ENCODE measurements around the gene DNPEP. TPM values are rescaled to one million over a fixed set of nuclear protein-coding genes. Genes with fewer than 3 reads are reported as not detected.

DNPEP gene
- total RNA-seq, 1 donor from 2014 or later, result 93.4 TPM

DNA sequence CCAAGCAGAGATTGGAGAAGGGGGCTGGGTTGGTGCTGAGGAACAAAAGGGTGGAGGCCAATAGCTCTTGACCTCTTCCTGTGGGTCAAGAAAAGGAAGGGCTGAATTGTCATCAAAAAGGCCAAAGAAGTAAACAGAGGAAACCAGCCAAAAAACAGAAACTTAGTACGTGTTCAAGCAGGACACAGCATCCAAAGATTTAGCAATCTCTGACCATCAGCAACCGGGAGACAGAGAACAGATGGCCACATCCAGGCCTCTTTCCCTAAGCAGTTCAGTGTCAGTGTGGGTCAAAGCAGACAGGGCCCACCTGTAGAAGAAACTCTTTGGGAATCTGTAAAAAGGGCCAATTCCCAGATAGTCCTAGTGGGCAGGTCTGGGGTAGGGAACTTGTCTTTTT is 2.9 kb downstream of the DNPEP start:
- DNase-seq (no peak), ATAC-seq (ENCODE audit: low read depth) (no peak)
- TF ChIP-seq, protein P1, sequence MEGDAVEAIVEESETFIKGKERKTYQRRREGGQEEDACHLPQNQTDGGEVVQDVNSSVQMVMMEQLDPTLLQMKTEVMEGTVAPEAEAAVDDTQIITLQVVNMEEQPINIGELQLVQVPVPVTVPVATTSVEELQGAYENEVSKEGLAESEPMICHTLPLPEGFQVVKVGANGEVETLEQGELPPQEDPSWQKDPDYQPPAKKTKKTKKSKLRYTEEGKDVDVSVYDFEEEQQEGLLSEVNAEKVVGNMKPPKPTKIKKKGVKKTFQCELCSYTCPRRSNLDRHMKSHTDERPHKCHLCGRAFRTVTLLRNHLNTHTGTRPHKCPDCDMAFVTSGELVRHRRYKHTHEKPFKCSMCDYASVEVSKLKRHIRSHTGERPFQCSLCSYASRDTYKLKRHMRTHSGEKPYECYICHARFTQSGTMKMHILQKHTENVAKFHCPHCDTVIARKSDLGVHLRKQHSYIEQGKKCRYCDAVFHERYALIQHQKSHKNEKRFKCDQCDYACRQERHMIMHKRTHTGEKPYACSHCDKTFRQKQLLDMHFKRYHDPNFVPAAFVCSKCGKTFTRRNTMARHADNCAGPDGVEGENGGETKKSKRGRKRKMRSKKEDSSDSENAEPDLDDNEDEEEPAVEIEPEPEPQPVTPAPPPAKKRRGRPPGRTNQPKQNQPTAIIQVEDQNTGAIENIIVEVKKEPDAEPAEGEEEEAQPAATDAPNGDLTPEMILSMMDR (IDR thresholded peaks at IDR 0.05), result no peak
- Mint-ChIP-seq H3K36me3 (ENCODE audit: low read depth) (peaks cover 68% of the 10 kb centered on the region), H3K4me1 (peaks cover 16% of the 10 kb centered on the region), H3K27me3 (no peaks in the 10 kb centered on the region), H3K27ac (peak overlapping the region; percentile 22), H3K9me3 (no peaks in the 10 kb centered on the region), H3K4me3 (peak overlapping the region; percentile 19)
- CTCF ChIA-PET, result no interaction called here
- POLR2A ChIA-PET, result interaction anchor here (0.6 kb wide), 1 partner anchor 69 kb away, joined by 3 read pairs; no protein-coding TSS in a partner anchor
- intact Hi-C loops (cut with micrococcal nuclease), result loop anchor here (5.0 to 10.0 kb wide), 5 partner anchors 257 to 980 kb away; partner anchors contain the start of genes CNOT9, RNF25, STK36 and USP37

DNA sequence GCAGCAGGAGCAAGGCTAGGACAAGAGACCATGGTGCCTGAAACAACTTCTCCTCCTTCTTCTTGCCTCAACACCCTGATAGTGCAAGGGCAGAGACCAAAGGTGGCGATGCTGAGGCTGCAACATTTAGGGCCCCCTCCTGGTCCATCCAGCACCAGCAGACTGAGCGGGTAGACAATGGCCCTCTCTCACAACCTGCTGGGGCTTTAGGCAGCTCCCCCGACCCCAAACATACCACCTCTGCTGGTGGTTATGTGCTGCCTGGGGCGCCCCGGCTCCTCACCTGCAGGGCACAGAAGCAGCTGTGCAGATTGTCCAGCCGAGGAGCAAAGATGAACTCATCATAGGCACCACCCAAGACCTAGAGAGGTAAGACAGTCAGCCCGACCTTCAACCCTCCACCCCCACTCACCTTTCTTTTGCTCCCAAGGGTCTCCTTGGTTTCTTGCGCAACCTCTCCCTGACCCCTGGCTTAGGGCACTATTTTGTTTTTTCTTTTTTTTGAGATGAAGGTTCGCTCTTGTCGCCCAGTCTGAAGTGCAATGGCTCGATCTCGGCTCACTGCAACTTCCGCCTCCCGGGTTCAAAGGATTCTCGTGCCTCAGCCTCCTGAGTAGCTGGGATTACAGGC is 3.5 kb downstream of the DNPEP start:
- intact Hi-C loops (cut with micrococcal nuclease), result loop anchor here (10.0 kb wide), 1 partner anchor 979 kb away; no protein-coding TSS in a partner anchor
- DNase-seq (no peak), ATAC-seq (ENCODE audit: low read depth) (no peak)
- ChIA-PET CTCF (no interaction called here), POLR2A (no interaction called here)
- Mint-ChIP-seq H3K27me3 (no peaks in the 10 kb centered on the region), H3K36me3 (ENCODE audit: low read depth) (peaks cover 68% of the 10 kb centered on the region), H3K4me1 (peaks cover 16% of the 10 kb centered on the region), H3K9me3 (no peaks in the 10 kb centered on the region), H3K27ac (no peak overlapping the region), H3K4me3 (no peak overlapping the region)
- TF ChIP-seq, protein P1 (IDR thresholded peaks at IDR 0.05), result no peak

DNA sequence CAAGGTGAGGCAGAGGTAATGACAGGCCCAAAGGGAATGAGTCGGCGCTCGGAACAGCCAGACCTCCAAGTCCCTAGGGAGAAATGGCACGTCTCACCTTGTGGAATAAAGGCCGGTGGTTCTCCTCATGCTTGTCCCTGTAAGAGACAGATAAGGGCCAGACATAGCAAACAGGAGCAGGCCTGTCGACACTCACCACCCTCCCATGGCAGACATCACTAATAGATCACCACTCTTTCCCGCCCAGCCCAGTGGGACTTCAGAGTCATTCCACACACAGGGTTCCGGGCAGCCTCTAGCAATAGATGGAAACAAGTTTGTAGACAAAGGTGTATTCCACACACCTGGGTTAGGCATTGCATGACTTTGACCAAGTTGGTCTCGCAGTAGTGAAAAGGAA is 6.3 kb downstream of the DNPEP start:
- ChIA-PET CTCF (no interaction called here), POLR2A (no interaction called here)
- no peak overlapping the region for H3K27ac Mint-ChIP-seq
- no peak for ATAC-seq (ENCODE audit: low read depth)
- intact Hi-C loops (cut with micrococcal nuclease), result loop anchor here (10.0 kb wide), 1 partner anchor 977 kb away; no protein-coding TSS in a partner anchor
- H3K36me3 Mint-ChIP-seq (ENCODE audit: low read depth), result peaks cover 76% of the 10 kb centered on the region
- no peak overlapping the region for H3K4me3 Mint-ChIP-seq
- H3K4me1 Mint-ChIP-seq, result peaks cover under 1% of the 10 kb centered on the region
- DNase-seq, result no peak
- TF ChIP-seq, protein P1 (IDR thresholded peaks at IDR 0.05), result no peak
- H3K27me3 Mint-ChIP-seq, result no peaks in the 10 kb centered on the region
- H3K9me3 Mint-ChIP-seq, result no peaks in the 10 kb centered on the region

DNA sequence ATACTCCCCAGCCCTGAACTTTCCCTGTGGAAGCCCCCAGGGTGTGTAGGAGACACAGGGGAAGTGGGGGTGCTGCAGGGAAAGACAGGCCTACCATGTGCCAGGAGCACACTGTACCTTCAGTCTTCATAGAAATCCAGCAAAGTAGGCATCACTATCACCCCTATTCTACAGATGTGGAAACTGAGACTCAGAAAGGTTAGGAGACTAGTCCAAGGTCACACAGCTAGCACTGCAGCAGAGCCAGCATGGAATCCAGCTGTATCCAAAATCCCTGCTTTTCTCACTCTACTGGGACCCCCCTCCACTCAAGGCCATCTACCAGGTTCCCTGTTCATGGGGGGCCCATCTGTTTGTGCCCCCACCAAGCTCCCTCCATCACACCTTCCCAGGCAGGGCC is 6.8 kb downstream of the DNPEP start:
- CTCF ChIA-PET, result no interaction called here
- no peak for ATAC-seq (ENCODE audit: low read depth)

DNA sequence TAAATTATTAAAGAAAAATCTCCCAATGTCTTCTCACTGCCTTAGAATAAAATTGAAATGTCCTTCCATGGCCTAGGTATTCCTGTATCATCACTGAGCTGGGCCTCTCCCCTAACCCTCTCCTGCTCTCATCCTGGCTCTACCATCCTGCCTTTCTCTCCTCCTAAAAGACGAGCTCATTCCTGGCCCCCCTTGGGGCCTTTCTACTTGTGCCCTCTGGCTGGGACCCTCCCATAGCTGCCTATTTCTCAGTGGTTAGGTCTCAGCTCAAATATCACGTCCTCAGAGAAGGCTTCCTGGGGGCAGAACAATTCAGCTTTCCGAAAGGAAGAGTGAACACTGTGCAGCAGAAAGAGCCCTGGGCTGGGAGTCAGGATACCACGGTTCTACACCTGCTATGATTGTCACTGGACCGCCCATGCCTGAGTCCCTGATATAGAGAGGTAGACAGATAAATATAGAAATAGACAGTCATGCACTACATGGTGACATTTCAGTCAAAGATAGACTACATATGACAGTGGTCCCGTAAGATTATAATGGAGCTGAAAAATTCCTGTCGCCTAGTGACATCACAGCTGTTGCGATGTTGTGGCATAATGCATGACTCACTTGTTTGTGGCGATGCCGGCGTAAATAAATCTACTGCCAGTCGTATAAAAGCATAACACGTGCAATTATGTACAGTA is 9.4 kb downstream of the DNPEP start:
- CTCF ChIA-PET, result no interaction called here
- TF ChIP-seq, protein P1 (IDR thresholded peaks at IDR 0.05), result no peak
- H3K36me3 Mint-ChIP-seq (ENCODE audit: low read depth), result peaks cover 66% of the 10 kb centered on the region

More for the DNA sequence above, 6.8 kb downstream of the DNPEP start:
- DNase-seq, result no peak
- no peak overlapping the region for H3K27ac Mint-ChIP-seq
- H3K4me3 Mint-ChIP-seq, result no peak overlapping the region
- intact Hi-C loops (cut with micrococcal nuclease), result loop anchor here (10.0 kb wide), 1 partner anchor 976 kb away; no protein-coding TSS in a partner anchor
- no peaks in the 10 kb centered on the region for H3K27me3 Mint-ChIP-seq
- POLR2A ChIA-PET, result no interaction called here
- TF ChIP-seq, protein P1 (IDR thresholded peaks at IDR 0.05), result no peak
- no peaks in the 10 kb centered on the region for H3K9me3 Mint-ChIP-seq
- H3K4me1 Mint-ChIP-seq, result no peaks in the 10 kb centered on the region
- H3K36me3 Mint-ChIP-seq (ENCODE audit: low read depth), result peaks cover 71% of the 10 kb centered on the region

More for the DNA sequence above, 9.4 kb downstream of the DNPEP start:
- Mint-ChIP-seq H3K27ac (no peak overlapping the region), H3K9me3 (no peaks in the 10 kb centered on the region), H3K27me3 (no peaks in the 10 kb centered on the region), H3K4me1 (no peaks in the 10 kb centered on the region), H3K4me3 (no peak overlapping the region)
- DNase-seq (no peak), ATAC-seq (ENCODE audit: low read depth) (no peak)
- POLR2A ChIA-PET, result interaction anchor here (0.9 kb wide), 1 partner anchor 10 kb away, joined by 7 read pairs; the partner anchor contains the start of gene DNPEP
- intact Hi-C loops (cut with micrococcal nuclease), result no loop called here

Measured in activated B cell treated with CpG ODN at 0.5 μM for 24 hours (primary cell).